GM21528 (cell line): ENCODE data around the gene INSL3.

Source experiments
- ATAC-seq: cut with Tn5 transposase; IDR thresholded peaks from one replicate; pipeline ENCODE4 v1.9.1; 2021; ENCODE audit warnings: mild to moderate bottlenecking, moderate library complexity; ENCODE audit not compliant: unreplicated experiment, low FRiP score

Gene INSL3

GRCh38 chr19:17821190-17821589 is at the start of gene INSL3:
TSS of gene INSL3 (minus strand) at chr19:17821519. CDS start at chr19:17821506, 13 bp downstream.
- ATAC-seq = no peak

GRCh38 chr19:17869114-17869608 is 47.8 kb upstream of the INSL3 start:
- no peak for ATAC-seq

- no peak for ATAC-seq
Observed at GRCh38 chr19:17868669-17869068, 47.4 kb upstream of the INSL3 start.

- no peak for ATAC-seq
Observed at GRCh38 chr19:17866964-17867486, 45.7 kb upstream of the INSL3 start.

- ATAC-seq = no peak
Observed at GRCh38 chr19:17866312-17866963, 45.1 kb upstream of the INSL3 start.

GRCh38 chr19:17865364-17866311 is 44.3 kb upstream of the INSL3 start:
- no peak for ATAC-seq

GRCh38 chr19:17863520-17864182 is 42.3 kb upstream of the INSL3 start:
- no peak for ATAC-seq

GRCh38 chr19:17862711-17863519 is 41.6 kb upstream of the INSL3 start:
- no peak for ATAC-seq

- no peak for ATAC-seq
Observed at GRCh38 chr19:17861542-17862402, 40.5 kb upstream of the INSL3 start.

- ATAC-seq = no peak
Observed at GRCh38 chr19:17860993-17861360, 39.7 kb upstream of the INSL3 start.

GRCh38 chr19:17860331-17860992 is 39.1 kb upstream of the INSL3 start:
- no peak for ATAC-seq

- ATAC-seq = peak; percentile 82
Observed at GRCh38 chr19:17859533-17860330, 38.4 kb upstream of the INSL3 start, which contains the start of gene RPL18A. TSS of gene RPL18A (plus strand) at chr19:17859910. CDS start at chr19:17859957, 47 bp downstream.

GRCh38 chr19:17855280-17856152 is 34.2 kb upstream of the INSL3 start:
- no peak for ATAC-seq

GRCh38 chr19:17854061-17854460 is 32.7 kb upstream of the INSL3 start:
- no peak for ATAC-seq

GRCh38 chr19:17848595-17849292 is 27.4 kb upstream of the INSL3 start:
- ATAC-seq = no peak
